ENCODE results near the gene KYNU. TPM values are rescaled to one million over a fixed set of nuclear protein-coding genes. Genes with fewer than 3 reads are reported as not detected.
A peak's percentile ranks its signal among the peaks of the same experiment; 100 is the strongest.

The KYNU gene
- polyA plus RNA-seq (2011; rRNA removed) (0.04 TPM in 1 of 2 replicates, not detected in the other), polyA minus RNA-seq (2011; rRNA and poly(A)+ RNA removed) (not detected in 2 replicates)

GRCh38 chr2:142877216-142877838, at the start of gene KYNU:
KYNU (plus strand) TSS chr2:142877664; CDS start chr2:142885368, 7,704 bp downstream.
- ChIA-PET POLR2A (no interaction called here), CTCF (no interaction called here)
- H3K27me3 ChIP-seq (ENCODE audit: control insufficient read depth, insufficient read depth, low read length), result no peaks in the 10 kb centered on the region
- H3K4me3 ChIP-seq (ENCODE audit: low read depth, low read length), result no peak within 1 kb of the TSS
- DNase-seq (ENCODE audit: low read depth), result no peak
- no peaks in the 10 kb centered on the region for H3K36me3 ChIP-seq (ENCODE audit: control insufficient read depth, insufficient read depth, low read length)
- TF ChIP-seq CTCF (IDR thresholded peaks at IDR 0.05; ENCODE audit: insufficient read depth, low read depth, low read length), result 0 out of 2 replicates have a peak, but pooled peaks have one; percentile 4

- ChIA-PET POLR2A (no interaction called here), CTCF (no interaction called here)
- H3K36me3 ChIP-seq (ENCODE audit: control insufficient read depth, insufficient read depth, low read length), result no peaks in the 10 kb centered on the region
- TF ChIP-seq CTCF (IDR thresholded peaks at IDR 0.05; ENCODE audit: insufficient read depth, low read depth, low read length), result no peak
- DNase-seq (ENCODE audit: low read depth), result peak; percentile 28
- no peak overlapping the region for H3K4me3 ChIP-seq (ENCODE audit: low read depth, low read length)
- H3K27me3 ChIP-seq (ENCODE audit: control insufficient read depth, insufficient read depth, low read length), result no peaks in the 10 kb centered on the region
These were observed 43.4 kb upstream of the KYNU start for GRCh38 chr2:142834021-142834420.

- CTCF ChIA-PET, result interaction anchor here (1.5 kb wide), 1 partner anchor 13 kb away, joined by 5 read pairs; no protein-coding TSS in a partner anchor
- Histone ChIP-seq H3K27me3 (ENCODE audit: control insufficient read depth, insufficient read depth, low read length) (no peaks in the 10 kb centered on the region), H3K4me3 (ENCODE audit: low read depth, low read length) (no peak overlapping the region), H3K36me3 (ENCODE audit: control insufficient read depth, insufficient read depth, low read length) (no peaks in the 10 kb centered on the region)
- DNase-seq (ENCODE audit: low read depth), result no peak
- POLR2A ChIA-PET, result no interaction called here
- TF ChIP-seq CTCF (IDR thresholded peaks at IDR 0.05; ENCODE audit: insufficient read depth, low read depth, low read length), result no peak
These were observed 37.0 kb upstream of the KYNU start for GRCh38 chr2:142840436-142840835.

GRCh38 chr2:142841788-142842187, 35.7 kb upstream of the KYNU start:
- CTCF ChIA-PET, result no interaction called here

GRCh38 chr2:142842369-142842768, 35.1 kb upstream of the KYNU start:
- no peak for TF ChIP-seq CTCF (IDR thresholded peaks at IDR 0.05; ENCODE audit: insufficient read depth, low read depth, low read length)
- Histone ChIP-seq H3K36me3 (ENCODE audit: control insufficient read depth, insufficient read depth, low read length) (no peaks in the 10 kb centered on the region), H3K4me3 (ENCODE audit: low read depth, low read length) (no peak overlapping the region), H3K27me3 (ENCODE audit: control insufficient read depth, insufficient read depth, low read length) (no peaks in the 10 kb centered on the region)
- DNase-seq (ENCODE audit: low read depth), result no peak
- CTCF ChIA-PET, result no interaction called here
- POLR2A ChIA-PET, result no interaction called here

More at GRCh38 chr2:142841788-142842187, 35.7 kb upstream of the KYNU start:
- TF ChIP-seq CTCF (IDR thresholded peaks at IDR 0.05; ENCODE audit: insufficient read depth, low read depth, low read length), result no peak
- Histone ChIP-seq H3K4me3 (ENCODE audit: low read depth, low read length) (no peak overlapping the region), H3K36me3 (ENCODE audit: control insufficient read depth, insufficient read depth, low read length) (no peaks in the 10 kb centered on the region), H3K27me3 (ENCODE audit: control insufficient read depth, insufficient read depth, low read length) (no peaks in the 10 kb centered on the region)
- DNase-seq (ENCODE audit: low read depth), result no peak
- POLR2A ChIA-PET, result no interaction called here
